NCI-H1436 (cell line): Measurements from ENCODE around the gene COLGALT1.
"Not testable (repeated sequence)": the region's sequence is repeated elsewhere in the genome, so short reads cannot be mapped to it uniquely, and the experiment has no call there.

Source experiments
- DNase-seq: peaks from one replicate; lab custom pipeline; 2025; lab: John Stamatoyannopoulos, UW

COLGALT1 gene

GRCh38 chr19:17555480-17555928 lies at the start of gene COLGALT1:
TSS of gene COLGALT1 (plus strand) at chr19:17555649. CDS start at chr19:17555714, 65 bp downstream.
- peak; percentile 98 for DNase-seq

- DNase-seq: no peak
Observed at GRCh38 chr19:17506745-17507144, 48.7 kb upstream of the COLGALT1 start.

DNA sequence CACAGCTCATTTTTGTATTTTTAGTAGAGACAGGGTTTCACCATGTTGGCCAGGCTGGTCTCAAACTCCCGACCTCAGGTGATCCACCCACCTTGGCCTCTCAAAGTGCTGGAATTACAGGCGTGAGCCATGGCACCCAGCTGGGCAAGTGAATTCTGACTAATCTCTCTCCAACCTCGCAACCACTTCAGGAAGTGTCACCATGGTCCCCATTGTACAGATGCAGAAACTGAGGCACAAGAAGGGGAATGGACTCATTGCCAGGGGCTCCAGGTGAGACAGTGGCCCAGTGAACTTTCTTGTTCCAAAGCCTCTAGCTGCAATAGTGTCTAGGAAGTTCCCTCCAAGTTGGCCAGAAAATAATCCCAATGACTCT lies 46.9 kb upstream of the COLGALT1 start:
- not testable (repeated sequence) for DNase-seq

DNA sequence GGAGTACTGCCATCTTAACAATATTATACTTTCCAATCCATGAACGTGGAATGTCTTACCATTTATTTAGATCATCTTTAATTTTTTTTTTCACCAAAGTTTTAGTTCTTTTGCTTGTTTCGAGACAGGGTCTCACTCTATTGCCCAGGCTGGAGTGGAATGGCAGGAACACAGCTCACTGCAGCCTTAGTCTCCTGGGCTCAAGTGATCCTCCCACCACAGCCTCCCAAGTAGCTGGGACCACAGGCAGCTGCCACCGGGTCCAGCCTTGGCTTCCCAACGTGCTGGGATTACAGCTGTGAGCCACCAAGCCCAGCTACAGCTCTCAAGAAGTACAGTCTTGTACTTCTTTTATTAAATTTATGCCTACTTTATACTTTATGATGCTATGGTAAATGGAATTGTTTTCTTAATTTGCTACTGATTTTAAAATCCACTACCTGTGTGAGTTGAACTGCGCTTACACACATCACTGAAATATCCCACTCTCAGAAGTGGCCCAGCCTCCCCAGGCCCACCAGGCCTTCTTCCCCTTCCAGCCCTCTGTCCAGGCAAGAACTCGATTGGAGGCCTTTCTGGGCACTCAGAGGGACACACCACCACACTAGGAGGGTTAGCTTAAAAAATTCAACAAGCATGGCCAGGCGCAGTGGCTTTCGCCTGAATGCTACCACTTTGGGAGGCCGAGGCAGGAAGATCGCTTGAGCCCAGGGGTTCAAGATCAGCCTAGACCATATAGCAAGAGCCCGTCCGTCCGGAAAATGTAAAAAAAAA lies 45.0 kb upstream of the COLGALT1 start:
- no peak for DNase-seq

GRCh38 chr19:17511724-17512573 lies 43.5 kb upstream of the COLGALT1 start:
- peak; percentile 60 for DNase-seq

DNA sequence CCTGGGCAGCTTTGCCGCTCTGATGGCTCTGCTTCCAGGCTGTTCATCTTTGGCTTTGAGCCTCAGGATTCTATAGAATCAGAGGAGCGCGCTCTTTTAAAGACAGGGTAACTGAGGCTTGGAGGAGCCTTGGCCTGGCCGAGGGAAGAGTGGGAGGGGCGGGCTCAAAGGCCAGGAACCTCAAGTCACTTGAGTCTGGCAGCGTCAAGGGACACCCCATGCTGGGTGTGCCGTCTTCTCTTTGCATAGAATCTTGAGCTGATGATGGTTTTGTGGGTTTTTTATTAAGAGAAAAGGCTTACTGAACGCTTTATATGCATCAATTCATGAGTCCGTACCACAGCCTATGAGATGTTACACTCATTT lies 42.9 kb upstream of the COLGALT1 start:
- DNase-seq: no peak

- DNase-seq: no peak
Observed at GRCh38 chr19:17515408-17516149, 39.9 kb upstream of the COLGALT1 start.

DNA sequence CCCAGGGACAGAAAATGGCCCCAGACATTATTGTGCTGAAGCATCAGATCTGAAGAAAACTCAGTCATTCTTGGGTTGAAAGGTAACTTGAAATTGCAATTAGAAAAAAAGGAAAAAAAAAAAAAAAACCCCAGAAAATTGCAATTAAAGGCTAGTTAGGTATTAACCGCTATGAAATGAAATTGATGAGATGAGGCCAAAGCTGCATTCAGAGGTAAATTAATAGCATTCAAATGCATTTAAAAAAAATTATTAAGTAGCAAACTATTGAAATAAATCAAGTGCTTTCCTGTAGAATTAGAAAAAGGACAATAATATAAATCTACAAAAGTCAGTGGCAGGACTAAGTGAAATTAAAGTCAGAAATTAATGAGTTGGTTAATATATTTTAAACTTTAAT lies 37.6 kb upstream of the COLGALT1 start:
- no peak for DNase-seq

DNA sequence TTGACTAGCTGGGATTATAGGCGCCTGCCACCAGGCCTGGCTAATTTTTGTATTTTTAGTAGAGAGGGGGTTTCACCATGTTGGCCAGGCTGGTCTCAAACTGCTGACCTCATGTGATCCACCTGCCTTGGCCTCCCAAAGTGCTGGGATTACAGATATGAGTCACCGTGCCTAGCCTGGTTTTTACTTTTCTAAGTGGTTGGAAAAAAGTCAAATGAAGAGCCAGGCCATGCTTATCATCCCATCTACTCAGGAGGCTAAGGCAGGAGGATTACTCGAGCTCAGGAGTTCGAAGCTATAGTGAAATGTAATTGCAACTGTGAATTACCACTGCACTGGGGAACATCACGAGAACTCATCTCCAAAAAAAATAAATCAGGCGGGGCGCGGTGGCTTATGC lies 36.8 kb upstream of the COLGALT1 start:
- DNase-seq: not testable (repeated sequence)

- DNase-seq: no peak
Observed at GRCh38 chr19:17519967-17520366, 35.5 kb upstream of the COLGALT1 start.

DNA sequence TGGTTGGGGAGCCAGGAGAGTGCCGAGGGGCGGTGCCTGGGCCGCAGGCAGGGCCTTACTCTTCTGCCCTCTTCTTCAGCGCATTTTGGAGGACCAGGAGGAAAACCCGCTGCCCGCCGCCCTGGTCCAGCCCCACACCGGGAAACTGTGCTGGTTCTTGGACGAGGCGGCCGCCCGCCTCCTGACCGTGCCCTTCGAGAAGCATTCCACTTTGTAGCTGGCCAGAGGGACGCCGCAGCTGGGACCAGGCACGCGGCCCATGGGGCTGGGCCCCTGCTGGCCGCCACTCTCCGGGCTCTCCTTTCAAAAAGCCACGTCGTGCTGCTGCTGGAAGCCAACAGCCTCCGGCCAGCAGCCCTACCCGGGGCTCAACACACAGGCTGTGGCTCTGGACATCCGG lies 34.6 kb upstream of the COLGALT1 start:
- DNase-seq: no peak

DNA sequence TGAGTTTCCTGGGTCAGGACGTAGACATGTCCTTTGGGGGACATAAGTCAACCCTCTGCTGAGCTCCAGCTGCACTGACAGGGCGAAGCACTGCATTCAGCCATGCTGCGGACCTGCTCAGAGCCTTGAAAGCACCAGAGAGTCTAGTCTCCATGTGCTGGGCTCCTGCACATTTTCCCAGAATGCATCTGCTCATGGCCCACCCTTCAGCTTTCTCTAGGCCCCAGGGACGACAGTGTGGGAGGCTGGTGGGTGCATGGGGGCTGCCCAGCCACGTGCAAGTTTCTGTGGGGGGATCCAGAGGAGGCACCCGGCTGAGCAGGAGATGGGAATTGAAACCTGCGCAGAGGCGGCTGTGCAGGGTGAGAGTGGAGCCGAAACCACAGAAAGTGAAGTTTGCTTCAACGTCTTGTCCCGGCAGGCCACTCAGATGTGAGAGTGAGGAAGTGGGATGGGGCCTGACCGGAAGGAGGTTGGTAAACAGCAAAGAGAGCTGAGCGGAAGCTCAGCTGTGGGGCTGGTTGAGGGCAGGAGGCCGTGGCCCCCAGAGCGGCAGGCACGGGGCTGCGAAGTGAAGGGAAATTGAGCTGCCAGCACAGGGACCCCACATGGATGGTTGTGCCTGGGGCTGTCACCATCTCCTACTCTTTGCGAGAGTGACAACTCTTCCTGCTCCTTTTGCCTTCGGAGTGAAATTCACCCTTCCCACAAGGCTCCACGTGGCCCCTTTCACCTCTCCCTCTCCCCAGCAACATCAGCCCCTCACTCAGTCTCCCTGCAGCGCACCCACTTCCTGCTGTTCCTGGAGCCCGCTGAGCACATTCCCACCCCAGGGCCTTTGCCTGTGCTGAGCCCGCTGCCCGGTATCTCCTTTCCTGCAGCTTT lies 32.2 kb upstream of the COLGALT1 start:
- DNase-seq: no peak

DNA sequence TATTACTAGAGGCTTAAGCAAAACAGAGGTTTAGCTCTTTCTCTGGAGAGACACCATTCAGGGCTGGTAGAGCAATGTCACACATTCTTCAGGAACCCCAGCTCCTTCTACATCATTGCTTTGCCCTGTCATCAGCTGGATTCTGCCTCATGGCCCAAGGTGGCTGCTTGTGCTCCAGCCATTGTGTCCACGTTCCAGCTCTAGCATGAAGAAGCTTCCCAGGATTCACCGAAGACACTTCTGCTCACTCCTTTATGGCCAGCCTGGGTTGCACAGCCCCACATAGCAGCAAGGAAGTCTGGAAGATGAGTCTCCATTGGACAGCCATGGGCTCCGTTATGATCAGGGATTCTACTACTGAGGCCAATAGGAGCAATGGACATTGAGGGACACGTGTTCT lies 30.8 kb upstream of the COLGALT1 start:
- no peak for DNase-seq

GRCh38 chr19:17525141-17525540 lies 30.3 kb upstream of the COLGALT1 start:
- no peak for DNase-seq

DNA sequence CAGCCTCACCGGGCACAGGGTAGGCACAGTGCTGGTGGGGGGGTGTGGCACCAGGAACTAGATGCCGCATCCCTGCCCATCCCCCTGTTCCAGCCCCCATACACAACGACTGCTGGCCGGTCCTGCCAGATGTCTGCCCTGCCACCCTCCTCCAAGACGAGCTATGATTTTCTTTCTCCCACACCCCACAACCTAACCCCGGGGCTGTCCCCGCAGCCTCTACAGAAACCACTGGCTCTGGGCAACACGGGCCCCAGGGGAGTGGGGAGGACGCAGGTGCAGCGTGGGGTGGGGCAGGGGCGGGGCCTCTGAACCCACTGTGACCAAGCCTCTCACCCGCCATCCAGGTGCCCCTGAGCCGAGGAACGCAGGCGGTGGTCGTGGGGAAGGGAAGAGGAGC lies 28.5 kb upstream of the COLGALT1 start:
- peak; percentile 57 for DNase-seq

GRCh38 chr19:17527326-17527725 lies 28.1 kb upstream of the COLGALT1 start:
- no peak for DNase-seq

- no peak for DNase-seq
Observed at GRCh38 chr19:17528610-17529009, 26.8 kb upstream of the COLGALT1 start.

DNA sequence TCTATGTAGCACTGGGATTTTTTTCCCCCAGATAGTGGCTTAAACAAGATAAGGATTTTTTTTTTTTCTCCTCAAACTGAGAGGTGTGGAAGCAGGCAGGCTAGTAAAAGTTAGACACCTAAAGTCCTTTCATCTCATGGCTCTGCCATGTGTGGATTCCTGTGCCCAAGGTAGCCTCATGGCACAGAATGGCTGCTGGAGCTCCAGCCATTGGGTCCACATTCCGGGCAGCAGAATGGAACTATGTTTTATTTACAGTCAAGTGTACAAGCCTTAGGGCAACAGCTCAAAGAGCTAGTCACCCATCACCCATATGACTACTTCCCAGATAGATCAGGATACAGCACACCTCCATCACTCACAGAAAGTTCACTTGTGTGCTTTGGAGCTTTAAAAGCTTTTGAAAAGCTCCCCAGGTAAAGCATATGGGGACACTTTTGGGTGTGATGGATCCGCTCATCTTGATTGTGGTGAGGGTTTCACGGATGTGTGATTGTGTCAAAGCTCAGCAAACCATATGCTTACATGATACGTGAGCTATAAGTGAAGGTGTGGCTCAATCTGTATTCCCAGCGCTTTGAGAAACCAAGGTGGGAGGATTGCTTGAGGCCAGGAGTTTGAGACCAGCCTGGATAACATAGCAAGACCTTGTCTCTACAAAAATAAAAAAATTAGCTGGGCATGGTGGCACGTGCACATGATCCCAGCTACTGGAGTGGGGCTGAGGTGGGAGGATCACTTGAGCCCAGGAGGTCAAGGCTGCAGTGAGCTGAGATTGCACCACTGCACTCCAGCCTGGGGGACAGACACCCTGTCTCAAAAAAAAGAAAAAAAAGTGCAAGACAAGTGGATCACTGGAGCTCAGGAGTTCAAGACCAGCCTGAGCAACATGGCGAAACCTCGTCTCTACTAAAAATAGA lies 25.9 kb upstream of the COLGALT1 start:
- DNase-seq: no peak

DNA sequence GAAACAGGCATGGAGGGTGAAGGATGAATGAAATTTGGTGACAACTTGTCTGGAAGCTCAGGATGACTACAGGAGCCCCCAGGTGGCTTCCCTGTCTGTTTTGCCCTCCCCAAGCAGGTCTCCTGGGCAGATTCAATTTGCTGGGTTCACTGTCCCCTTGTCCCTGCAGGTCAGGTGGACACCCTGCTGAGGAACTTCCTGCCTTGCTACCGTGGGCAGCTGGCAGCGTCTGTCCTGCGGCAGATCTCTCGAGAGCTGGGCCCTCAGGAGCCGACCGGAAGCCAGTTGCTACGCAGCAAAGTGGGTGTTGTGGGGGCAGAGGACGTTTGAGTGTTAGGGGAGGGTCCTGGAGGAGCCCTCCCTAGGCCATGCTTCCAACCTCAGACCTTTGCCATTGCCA lies 24.9 kb upstream of the COLGALT1 start:
- DNase-seq: no peak

GRCh38 chr19:17532116-17532515 lies 23.3 kb upstream of the COLGALT1 start:
- DNase-seq: no peak
